ENCODE measurements around the gene MFAP3. TPM values are rescaled to one million over a fixed set of nuclear protein-coding genes. Genes with fewer than 3 reads are reported as not detected.

The MFAP3 gene
- total and polyA plus RNA-seq, 2 of the 13 experiments (the other 11 are each of a cell fraction or from before 2014, with no cell fraction given): 12.1 to 28.3 TPM

DNA sequence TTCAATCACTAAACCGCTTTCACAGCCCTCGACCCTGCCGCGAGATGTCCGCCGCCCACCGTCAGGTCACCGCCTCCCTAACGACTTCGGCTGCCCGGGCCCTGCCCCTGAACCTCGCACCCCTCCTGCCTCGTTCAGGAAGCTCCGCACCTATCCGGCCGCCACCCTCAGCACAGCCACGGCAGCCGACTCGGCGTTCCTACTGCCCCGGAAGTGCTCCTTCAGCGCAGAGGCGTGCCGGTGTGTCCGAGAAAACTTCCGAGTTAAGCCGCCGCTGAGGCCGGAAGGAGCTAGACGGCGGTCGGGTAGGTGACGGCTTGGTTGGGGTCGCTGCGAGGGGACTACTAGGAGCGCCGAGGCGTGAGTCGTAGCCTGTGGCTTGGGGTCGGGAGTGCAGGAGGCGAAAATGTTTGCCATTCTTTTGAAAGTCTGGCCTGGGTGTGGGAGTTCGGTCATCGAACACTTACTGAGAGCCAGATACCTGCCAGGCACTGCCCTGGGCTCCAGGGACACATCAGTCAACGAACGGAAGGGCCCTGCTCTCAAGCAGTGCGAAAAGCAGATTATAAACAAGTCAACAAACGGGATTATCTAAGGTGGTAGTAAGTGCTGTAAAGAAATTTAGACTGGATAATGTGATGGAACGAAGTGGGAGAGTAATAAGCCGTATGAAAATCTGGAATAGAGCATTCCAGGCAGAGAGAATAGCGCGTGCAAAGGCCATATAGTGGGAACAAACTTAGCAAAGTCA lies at the start of gene MFAP3, which contains the start of gene FAM114A2 (continued):
- TF ChIP-seq, protein P1, sequence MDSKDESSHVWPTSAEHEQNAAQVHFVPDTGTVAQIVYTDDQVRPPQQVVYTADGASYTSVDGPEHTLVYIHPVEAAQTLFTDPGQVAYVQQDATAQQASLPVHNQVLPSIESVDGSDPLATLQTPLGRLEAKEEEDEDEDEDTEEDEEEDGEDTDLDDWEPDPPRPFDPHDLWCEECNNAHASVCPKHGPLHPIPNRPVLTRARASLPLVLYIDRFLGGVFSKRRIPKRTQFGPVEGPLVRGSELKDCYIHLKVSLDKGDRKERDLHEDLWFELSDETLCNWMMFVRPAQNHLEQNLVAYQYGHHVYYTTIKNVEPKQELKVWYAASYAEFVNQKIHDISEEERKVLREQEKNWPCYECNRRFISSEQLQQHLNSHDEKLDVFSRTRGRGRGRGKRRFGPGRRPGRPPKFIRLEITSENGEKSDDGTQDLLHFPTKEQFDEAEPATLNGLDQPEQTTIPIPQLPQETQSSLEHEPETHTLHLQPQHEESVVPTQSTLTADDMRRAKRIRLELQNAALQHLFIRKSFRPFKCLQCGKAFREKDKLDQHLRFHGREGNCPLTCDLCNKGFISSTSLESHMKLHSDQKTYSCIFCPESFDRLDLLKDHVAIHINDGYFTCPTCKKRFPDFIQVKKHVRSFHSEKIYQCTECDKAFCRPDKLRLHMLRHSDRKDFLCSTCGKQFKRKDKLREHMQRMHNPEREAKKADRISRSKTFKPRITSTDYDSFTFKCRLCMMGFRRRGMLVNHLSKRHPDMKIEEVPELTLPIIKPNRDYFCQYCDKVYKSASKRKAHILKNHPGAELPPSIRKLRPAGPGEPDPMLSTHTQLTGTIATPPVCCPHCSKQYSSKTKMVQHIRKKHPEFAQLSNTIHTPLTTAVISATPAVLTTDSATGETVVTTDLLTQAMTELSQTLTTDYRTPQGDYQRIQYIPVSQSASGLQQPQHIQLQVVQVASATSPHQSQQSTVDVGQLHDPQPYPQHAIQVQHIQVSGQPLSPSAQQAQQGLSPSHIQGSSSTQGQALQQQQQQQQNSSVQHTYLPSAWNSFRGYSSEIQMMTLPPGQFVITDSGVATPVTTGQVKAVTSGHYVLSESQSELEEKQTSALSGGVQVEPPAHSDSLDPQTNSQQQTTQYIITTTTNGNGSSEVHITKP (CRISPR knock-in tag; IDR thresholded peaks at IDR 0.05; ENCODE audit: low read depth): peak; percentile 84; the same call in 1 of the 2 replicates
- TF ChIP-seq, protein P2, sequence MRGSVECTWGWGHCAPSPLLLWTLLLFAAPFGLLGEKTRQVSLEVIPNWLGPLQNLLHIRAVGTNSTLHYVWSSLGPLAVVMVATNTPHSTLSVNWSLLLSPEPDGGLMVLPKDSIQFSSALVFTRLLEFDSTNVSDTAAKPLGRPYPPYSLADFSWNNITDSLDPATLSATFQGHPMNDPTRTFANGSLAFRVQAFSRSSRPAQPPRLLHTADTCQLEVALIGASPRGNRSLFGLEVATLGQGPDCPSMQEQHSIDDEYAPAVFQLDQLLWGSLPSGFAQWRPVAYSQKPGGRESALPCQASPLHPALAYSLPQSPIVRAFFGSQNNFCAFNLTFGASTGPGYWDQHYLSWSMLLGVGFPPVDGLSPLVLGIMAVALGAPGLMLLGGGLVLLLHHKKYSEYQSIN (CRISPR knock-in tag; IDR thresholded peaks at IDR 0.05; ENCODE audit: borderline replicate concordance): no peak; the same call in 1 of the 2 replicates
- TF ChIP-seq ZFX (CRISPR knock-in tag; IDR thresholded peaks at IDR 0.05; ENCODE audit: low read depth) (peak; percentile 93), ZNF331 (CRISPR knock-in tag; IDR thresholded peaks at IDR 0.05) (peak; percentile 75), ZNF564 (CRISPR knock-in tag; IDR thresholded peaks at IDR 0.05) (no peak), DNMT3B (CRISPR knock-in tag; conservative IDR thresholded peaks at IDR 0.05) (0 out of 2 replicates have a peak, but pooled peaks have one; percentile 69), HOXA5 (CRISPR knock-in tag; IDR thresholded peaks at IDR 0.05) (peak; percentile 69), EHMT2 (IDR thresholded peaks at IDR 0.05; ENCODE audit: borderline replicate concordance, low read depth, low read length) (no peak), NR1H2 (CRISPR knock-in tag; IDR thresholded peaks at IDR 0.05; ENCODE audit: borderline replicate concordance, low read depth) (no peak), POLR2G (IDR thresholded peaks at IDR 0.05; ENCODE audit: low read depth, low read length) (peak; percentile 96), ZNF446 (CRISPR knock-in tag; IDR thresholded peaks at IDR 0.05) (no peak), PAWR (CRISPR knock-in tag; IDR thresholded peaks at IDR 0.05; ENCODE audit: borderline replicate concordance) (0 out of 2 replicates have a peak, but pooled peaks have one; percentile 30), ZSCAN30 (CRISPR knock-in tag; IDR thresholded peaks at IDR 0.05) (no peak), CEBPG (CRISPR knock-in tag; IDR thresholded peaks at IDR 0.05) (no peak; the same call in 1 of the 2 replicates), ZNF7 (CRISPR knock-in tag; IDR thresholded peaks at IDR 0.05) (no peak), ISL2 (CRISPR knock-in tag; IDR thresholded peaks at IDR 0.05) (peak; percentile 16; the same call in 1 of the 2 replicates), RFX5 (IDR thresholded peaks at IDR 0.05; ENCODE audit: low read depth, low read length) (no peak), ZNF460 (CRISPR knock-in tag; IDR thresholded peaks at IDR 0.05; ENCODE audit: borderline replicate concordance) (no peak; the same call in 1 of the 2 replicates), EED (CRISPR knock-in tag; IDR thresholded peaks at IDR 0.05) (peak; percentile 85; the same call in 1 of the 2 replicates), ZNF138 (CRISPR knock-in tag; IDR thresholded peaks at IDR 0.05; ENCODE audit: low read depth) (0 out of 2 replicates have a peak, but pooled peaks have one; percentile 66)
- TF ChIP-seq, protein P3, sequence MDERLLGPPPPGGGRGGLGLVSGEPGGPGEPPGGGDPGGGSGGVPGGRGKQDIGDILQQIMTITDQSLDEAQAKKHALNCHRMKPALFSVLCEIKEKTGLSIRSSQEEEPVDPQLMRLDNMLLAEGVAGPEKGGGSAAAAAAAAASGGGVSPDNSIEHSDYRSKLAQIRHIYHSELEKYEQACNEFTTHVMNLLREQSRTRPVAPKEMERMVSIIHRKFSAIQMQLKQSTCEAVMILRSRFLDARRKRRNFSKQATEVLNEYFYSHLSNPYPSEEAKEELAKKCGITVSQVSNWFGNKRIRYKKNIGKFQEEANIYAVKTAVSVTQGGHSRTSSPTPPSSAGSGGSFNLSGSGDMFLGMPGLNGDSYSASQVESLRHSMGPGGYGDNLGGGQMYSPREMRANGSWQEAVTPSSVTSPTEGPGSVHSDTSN (CRISPR knock-in tag; IDR thresholded peaks at IDR 0.05): no peak
